Activated T-helper 1 cell treated with anti-CD3 and anti-CD28 coated beads, Interleukin-12 subunit alpha, Interleukin-12 subunit beta, Interleukin-2, Interleukin-4 antibody, amounts not matched to agents 30 ng/mL and 10 ng/mL and 1 ng/mL, durations not matched to agents 14 hours and 24 hours and 36 hours (primary cell): Measurements from ENCODE around the gene RBM12. TPM values are rescaled to one million over a fixed set of nuclear protein-coding genes. Genes with fewer than 3 reads are reported as not detected.
A peak's percentile ranks its signal among the peaks of the same experiment; 100 is the strongest.
"Not testable (repeated sequence)": the region's sequence is repeated elsewhere in the genome, so short reads cannot be mapped to it uniquely, and the experiment has no call there.

Experiments
- DNase-seq: peaks from one replicate; pipeline ENCODE4 v3.0.0; 2021; ENCODE audit warnings: low spot score
- H3K27ac Mint-ChIP-seq: one replicate; pipeline ENCODE4 v1.8.0; 2021; ENCODE audit warnings: mild to moderate bottlenecking, mixed read lengths
- H3K27me3 Mint-ChIP-seq: one replicate; pipeline ENCODE4 v1.8.0; 2022; ENCODE audit warnings: mild to moderate bottlenecking, moderate library complexity, mixed read lengths; ENCODE audit not compliant: insufficient read depth
- H3K36me3 Mint-ChIP-seq: one replicate; pipeline ENCODE4 v1.8.0; 2021; ENCODE audit warnings: low read depth, mixed read lengths
- H3K4me1 Mint-ChIP-seq: one replicate; pipeline ENCODE4 v1.8.0; 2021; ENCODE audit warnings: low read depth, mixed read lengths
- H3K4me3 Mint-ChIP-seq: one replicate; pipeline ENCODE4 v1.8.0; 2021; ENCODE audit warnings: mild to moderate bottlenecking, moderate library complexity, mixed read lengths
- H3K9me3 Mint-ChIP-seq: one replicate; pipeline ENCODE4 v1.8.0; 2021; ENCODE audit warnings: mixed read lengths
- intact Hi-C: fragments of 100-400 bp; cut with micrococcal nuclease; formaldehyde crosslinking; loops from one replicate; pipeline ENCODE4 v1.15.1; 2024
- total RNA-seq: library from RNA; stranded (reverse); gene quantifications from 2 replicates; pipeline ENCODE4 v1.2.3, GENCODE V29; 2022

The RBM12 gene, protein sequence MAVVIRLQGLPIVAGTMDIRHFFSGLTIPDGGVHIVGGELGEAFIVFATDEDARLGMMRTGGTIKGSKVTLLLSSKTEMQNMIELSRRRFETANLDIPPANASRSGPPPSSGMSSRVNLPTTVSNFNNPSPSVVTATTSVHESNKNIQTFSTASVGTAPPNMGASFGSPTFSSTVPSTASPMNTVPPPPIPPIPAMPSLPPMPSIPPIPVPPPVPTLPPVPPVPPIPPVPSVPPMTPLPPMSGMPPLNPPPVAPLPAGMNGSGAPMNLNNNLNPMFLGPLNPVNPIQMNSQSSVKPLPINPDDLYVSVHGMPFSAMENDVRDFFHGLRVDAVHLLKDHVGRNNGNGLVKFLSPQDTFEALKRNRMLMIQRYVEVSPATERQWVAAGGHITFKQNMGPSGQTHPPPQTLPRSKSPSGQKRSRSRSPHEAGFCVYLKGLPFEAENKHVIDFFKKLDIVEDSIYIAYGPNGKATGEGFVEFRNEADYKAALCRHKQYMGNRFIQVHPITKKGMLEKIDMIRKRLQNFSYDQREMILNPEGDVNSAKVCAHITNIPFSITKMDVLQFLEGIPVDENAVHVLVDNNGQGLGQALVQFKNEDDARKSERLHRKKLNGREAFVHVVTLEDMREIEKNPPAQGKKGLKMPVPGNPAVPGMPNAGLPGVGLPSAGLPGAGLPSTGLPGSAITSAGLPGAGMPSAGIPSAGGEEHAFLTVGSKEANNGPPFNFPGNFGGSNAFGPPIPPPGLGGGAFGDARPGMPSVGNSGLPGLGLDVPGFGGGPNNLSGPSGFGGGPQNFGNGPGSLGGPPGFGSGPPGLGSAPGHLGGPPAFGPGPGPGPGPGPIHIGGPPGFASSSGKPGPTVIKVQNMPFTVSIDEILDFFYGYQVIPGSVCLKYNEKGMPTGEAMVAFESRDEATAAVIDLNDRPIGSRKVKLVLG
- total RNA-seq = 151 and 168 TPM in 2 replicates

- intact Hi-C loops = loop anchor here (1.0 to 10.0 kb wide), 8 partner anchors 35 to 798 kb away; partner anchors contain the start of genes CEP250, ERGIC3, NFS1 and RBM39
- H3K27ac Mint-ChIP-seq = peak within 1 kb of the TSS; percentile 99
- peaks cover 48% of the 10 kb centered on the region for H3K4me1 Mint-ChIP-seq
- peak within 1 kb of the TSS; percentile 95 for H3K4me3 Mint-ChIP-seq
- H3K27me3 Mint-ChIP-seq = no peaks in the 10 kb centered on the region
- no peaks in the 10 kb centered on the region for H3K9me3 Mint-ChIP-seq
- DNase-seq = peak; percentile 91
- peaks cover 29% of the 10 kb centered on the region for H3K36me3 Mint-ChIP-seq
Measured at GRCh38 chr20:35664466-35665206, at the start of gene RBM12, which contains the start of gene CPNE1. TSS of gene RBM12 (minus strand) at chr20:35664900. CDS start at chr20:35655322, 9,578 bp downstream. TSS of gene CPNE1 (minus strand) at chr20:35664900. CDS start at chr20:35632923, 31,977 bp downstream.

GRCh38 chr20:35714127-35714526, 49.4 kb upstream of the RBM12 start:
- no peak for DNase-seq
- no peaks in the 10 kb centered on the region for H3K27me3 Mint-ChIP-seq
- no peak overlapping the region for H3K27ac Mint-ChIP-seq
- intact Hi-C loops = no loop called here
- no peaks in the 10 kb centered on the region for H3K9me3 Mint-ChIP-seq
- peaks cover 38% of the 10 kb centered on the region for H3K4me1 Mint-ChIP-seq
- no peak overlapping the region for H3K4me3 Mint-ChIP-seq
- H3K36me3 Mint-ChIP-seq = peaks cover 47% of the 10 kb centered on the region

GRCh38 chr20:35713120-35713519, 48.4 kb upstream of the RBM12 start:
- DNase-seq, H3K9me3 Mint-ChIP-seq, H3K4me3 Mint-ChIP-seq, H3K27ac Mint-ChIP-seq, H3K27me3 Mint-ChIP-seq: not testable (repeated sequence)
- peaks cover 38% of the 10 kb centered on the region for H3K4me1 Mint-ChIP-seq
- H3K36me3 Mint-ChIP-seq = peaks cover 48% of the 10 kb centered on the region
- intact Hi-C loops = loop anchor here (2.0 kb wide), 1 partner anchor 14 kb away; the partner anchor contains the start of genes NFS1 and ROMO1

DNA sequence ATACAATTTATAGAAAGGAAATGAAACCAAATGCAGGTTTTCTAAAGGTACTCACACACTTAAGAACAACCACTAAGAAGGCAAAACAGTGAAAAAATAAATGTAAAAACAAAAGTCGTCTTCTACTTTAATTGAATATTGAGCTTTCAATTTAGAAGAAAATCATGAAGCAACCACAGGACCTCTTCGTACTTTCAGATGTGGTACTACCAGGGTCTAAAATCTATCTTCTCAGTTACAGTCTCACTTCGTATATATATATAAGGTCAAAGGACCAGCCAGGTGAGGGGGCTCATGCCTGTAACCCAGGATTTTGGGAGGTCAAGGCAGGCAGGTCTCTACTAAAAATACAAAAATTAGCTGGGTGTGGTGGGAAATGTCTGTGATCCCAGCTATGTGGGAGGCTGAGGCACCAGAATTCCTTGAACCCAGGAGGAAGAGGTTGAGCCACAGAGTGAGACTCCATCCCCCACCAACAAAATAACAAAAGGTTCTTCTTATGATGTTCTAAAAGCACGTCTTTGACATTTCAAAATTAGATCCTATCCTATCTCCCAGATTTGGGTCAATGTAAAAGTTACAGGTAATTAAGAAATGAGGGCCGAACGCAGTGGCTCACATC, 47.0 kb upstream of the RBM12 start:
- peaks cover 38% of the 10 kb centered on the region for H3K4me1 Mint-ChIP-seq
- DNase-seq = no peak
- H3K4me3 Mint-ChIP-seq = peak overlapping the region; percentile 42
- no peaks in the 10 kb centered on the region for H3K27me3 Mint-ChIP-seq
- intact Hi-C loops = loop anchor here (2.0 kb wide), 2 partner anchors 13 kb away; partner anchors contain the start of genes NFS1 and ROMO1
- H3K27ac Mint-ChIP-seq = peak overlapping the region; percentile 68
- no peaks in the 10 kb centered on the region for H3K9me3 Mint-ChIP-seq
- H3K36me3 Mint-ChIP-seq = peaks cover 45% of the 10 kb centered on the region

- no peak for DNase-seq
- Mint-ChIP-seq H3K27me3 (no peaks in the 10 kb centered on the region), H3K9me3 (no peaks in the 10 kb centered on the region), H3K36me3 (peaks cover 45% of the 10 kb centered on the region), H3K27ac (peak overlapping the region; percentile 68), H3K4me3 (peak overlapping the region; percentile 42), H3K4me1 (peaks cover 38% of the 10 kb centered on the region)
- intact Hi-C loops = loop anchor here (2.0 kb wide), 1 partner anchor 14 kb away; no protein-coding TSS in a partner anchor
Measured at GRCh38 chr20:35710884-35711587, 46.3 kb upstream of the RBM12 start.

GRCh38 chr20:35710039-35710438, 45.3 kb upstream of the RBM12 start:
- Mint-ChIP-seq H3K9me3 (no peaks in the 10 kb centered on the region), H3K27me3 (no peaks in the 10 kb centered on the region), H3K4me3 (no peak overlapping the region), H3K4me1 (peaks cover 30% of the 10 kb centered on the region), H3K36me3 (peaks cover 46% of the 10 kb centered on the region), H3K27ac (no peak overlapping the region)
- intact Hi-C loops = loop anchor here (2.0 kb wide), 1 partner anchor 15 kb away; no protein-coding TSS in a partner anchor
- no peak for DNase-seq

GRCh38 chr20:35709259-35709658, 44.6 kb upstream of the RBM12 start:
- no peak overlapping the region for H3K4me3 Mint-ChIP-seq
- peaks cover 26% of the 10 kb centered on the region for H3K4me1 Mint-ChIP-seq
- no peaks in the 10 kb centered on the region for H3K27me3 Mint-ChIP-seq
- intact Hi-C loops = no loop called here
- DNase-seq = no peak
- H3K27ac Mint-ChIP-seq = peak overlapping the region; percentile 76
- H3K36me3 Mint-ChIP-seq = peaks cover 53% of the 10 kb centered on the region
- H3K9me3 Mint-ChIP-seq = no peaks in the 10 kb centered on the region

- intact Hi-C loops = no loop called here
- Mint-ChIP-seq H3K27ac (no peak overlapping the region), H3K27me3 (no peaks in the 10 kb centered on the region), H3K4me3 (no peak overlapping the region), H3K9me3 (no peaks in the 10 kb centered on the region), H3K4me1 (peaks cover 25% of the 10 kb centered on the region), H3K36me3 (peaks cover 57% of the 10 kb centered on the region)
- DNase-seq = no peak
Measured at GRCh38 chr20:35708502-35708901, 43.8 kb upstream of the RBM12 start.

- intact Hi-C loops, H3K27me3 Mint-ChIP-seq, H3K9me3 Mint-ChIP-seq, DNase-seq, H3K4me3 Mint-ChIP-seq, H3K27ac Mint-ChIP-seq: not testable (repeated sequence)
- Mint-ChIP-seq H3K36me3 (peaks cover 63% of the 10 kb centered on the region), H3K4me1 (peaks cover 19% of the 10 kb centered on the region)
Measured at GRCh38 chr20:35706591-35707529, 42.2 kb upstream of the RBM12 start.

- intact Hi-C loops = not testable (repeated sequence)
- Mint-ChIP-seq H3K4me1 (peaks cover 12% of the 10 kb centered on the region), H3K36me3 (peaks cover 55% of the 10 kb centered on the region)
Measured at GRCh38 chr20:35705894-35706293, 41.2 kb upstream of the RBM12 start.

More at GRCh38 chr20:35705894-35706293, 41.2 kb upstream of the RBM12 start:
- H3K27ac Mint-ChIP-seq, H3K9me3 Mint-ChIP-seq, H3K4me3 Mint-ChIP-seq, H3K27me3 Mint-ChIP-seq, DNase-seq: not testable (repeated sequence)
